Stimulated activated CD4-positive, alpha-beta T cell treated with anti-CD3 and anti-CD28 coated beads, Interleukin-12 subunit alpha, Interleukin-12 subunit beta, amount 100 ng/mL, for 48 hours (primary cell): Measurements from ENCODE around the gene SPG7.

ENCODE experiments used
- DNase-seq, 3 donors: peaks; one replicate each; pipeline ENCODE4 v3.0.0-alpha.2; 2020; ENCODE audit warnings: low read depth in 2 of 3, low spot score in 1 of 3

The SPG7 gene

DNA sequence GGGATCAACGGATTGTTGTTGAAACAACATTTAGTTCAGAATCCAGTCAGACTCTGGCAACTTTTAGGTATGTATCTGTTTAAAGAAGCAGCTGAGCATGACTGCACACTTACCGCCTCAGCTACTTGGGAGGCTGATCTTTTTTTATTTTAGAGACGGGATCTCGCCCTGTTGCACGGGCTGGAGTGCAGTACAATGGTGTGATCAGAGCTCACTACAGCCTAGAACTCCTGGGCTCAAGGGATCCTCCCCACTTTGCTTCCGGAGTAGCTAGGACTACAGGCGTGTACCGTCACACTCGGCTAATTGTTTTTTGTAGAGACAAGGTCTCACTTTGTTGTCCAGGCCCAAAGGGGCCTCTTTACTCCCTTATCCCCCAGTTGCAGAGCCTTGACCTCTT lies 2.3 kb downstream of the SPG7 start:
- no peak for DNase-seq

DNA sequence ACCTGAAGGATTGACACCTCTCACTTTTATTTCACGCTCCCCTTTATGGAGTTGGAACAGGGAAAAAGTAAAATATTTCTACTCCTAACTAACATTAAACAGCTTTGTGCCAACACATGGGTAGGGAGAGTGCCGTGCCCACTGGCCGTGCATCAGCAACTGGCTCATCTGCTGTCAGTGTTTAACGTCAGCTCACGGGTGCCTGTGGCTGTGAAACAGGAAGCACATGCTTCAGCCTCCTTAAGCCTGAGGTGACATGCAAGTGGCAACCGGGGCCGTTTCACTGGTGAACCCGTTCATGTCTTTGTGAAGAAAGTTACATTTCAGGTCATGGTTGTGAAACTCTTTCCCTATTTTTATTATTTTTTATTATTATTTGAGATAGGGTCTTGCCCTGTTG lies 3.2 kb downstream of the SPG7 start:
- DNase-seq, result no peak

- no peak for DNase-seq
Observed at GRCh38 chr16:89512453-89512852, 4.2 kb downstream of the SPG7 start.

GRCh38 chr16:89517128-89517527 lies 8.9 kb downstream of the SPG7 start:
- no peak for DNase-seq

- no peak for DNase-seq
Observed at GRCh38 chr16:89519881-89520280, 11.7 kb downstream of the SPG7 start.

DNA sequence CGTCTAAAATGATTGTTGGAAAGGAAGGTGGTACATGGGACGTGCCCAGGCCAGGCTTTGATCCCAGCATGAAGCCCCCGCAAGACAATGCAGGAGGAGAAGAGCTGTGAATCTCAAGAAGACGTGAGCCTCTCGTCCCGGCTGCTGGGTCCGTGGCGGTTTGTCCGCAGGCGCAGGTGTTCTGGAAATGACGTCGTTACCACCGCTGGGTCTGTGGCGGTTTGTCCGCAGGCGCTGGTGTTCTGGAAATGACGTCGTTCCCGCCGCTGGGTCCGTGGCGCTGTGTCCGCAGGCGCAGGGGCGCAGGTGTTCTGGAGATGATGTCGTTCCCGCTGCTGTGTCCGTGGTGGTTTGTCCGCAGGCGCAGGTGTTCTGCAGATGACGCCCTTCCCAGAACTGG lies 14.1 kb downstream of the SPG7 start:
- DNase-seq, result no peak

DNA sequence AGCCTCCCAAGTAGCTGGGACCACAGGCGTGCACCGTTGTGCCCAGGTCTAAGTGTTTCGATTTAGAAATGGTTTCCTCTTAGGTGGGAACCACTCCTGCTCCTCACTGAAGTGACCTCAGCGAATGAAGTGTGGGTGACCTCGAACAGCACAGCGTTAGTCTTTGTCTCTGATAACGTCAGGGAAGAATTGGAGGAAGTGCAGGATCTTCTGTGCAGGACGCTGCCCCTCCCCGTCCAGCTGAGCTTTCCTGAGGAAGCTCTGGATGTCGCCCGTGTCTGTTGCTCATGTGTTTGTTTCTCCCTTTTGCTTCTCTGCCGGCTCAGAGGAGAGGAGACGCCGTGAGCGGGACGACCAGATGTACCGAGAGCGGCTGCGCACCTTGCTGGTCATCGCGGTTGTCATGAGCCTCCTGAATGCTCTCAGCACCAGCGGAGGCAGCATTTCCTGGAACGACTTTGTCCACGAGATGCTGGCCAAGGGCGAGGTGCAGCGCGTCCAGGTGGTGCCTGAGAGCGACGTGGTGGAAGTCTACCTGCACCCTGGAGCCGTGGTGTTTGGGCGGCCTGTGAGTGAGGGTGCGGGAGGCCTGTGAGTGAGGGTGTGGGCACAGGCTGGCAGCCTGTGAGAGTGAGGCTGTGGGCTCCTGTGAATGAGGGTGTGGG lies 15.6 kb downstream of the SPG7 start:
- no peak for DNase-seq

DNA sequence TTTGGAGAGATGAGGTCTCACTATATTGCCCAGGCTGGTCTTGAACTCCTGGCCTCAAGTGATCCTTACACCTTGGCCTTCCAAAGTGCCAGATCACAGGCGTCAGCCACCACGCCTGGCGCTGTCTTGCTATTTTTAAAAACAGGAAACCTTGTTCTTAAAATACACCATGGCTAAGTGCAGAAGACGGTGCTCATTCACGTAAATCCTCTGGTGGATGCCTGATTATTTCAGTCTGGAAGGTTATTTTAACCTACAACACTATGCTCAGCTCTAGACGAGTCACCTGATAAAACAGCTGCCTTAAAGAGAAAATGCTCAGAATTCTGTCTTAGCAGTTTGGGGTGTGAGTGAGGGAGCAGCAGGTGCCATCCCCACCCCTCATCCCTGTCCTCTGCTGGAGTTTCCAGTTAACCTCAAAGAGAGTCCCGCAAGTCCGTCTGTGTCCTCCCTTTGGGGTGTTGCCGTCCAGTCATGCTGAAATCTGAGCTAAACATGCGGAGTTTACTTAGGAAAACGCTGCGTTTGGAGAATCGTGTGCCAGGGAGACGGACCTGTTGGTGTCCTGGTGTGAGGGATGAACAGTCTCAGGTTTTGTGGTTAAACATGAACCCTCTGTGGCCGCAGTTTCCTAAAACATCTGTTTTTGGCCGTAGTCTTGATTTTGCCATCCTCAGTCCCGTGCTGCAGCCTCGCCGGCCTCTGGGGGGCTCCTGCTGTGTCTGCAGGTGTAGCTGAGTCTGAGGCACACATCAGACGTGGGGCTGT lies 17.1 kb downstream of the SPG7 start:
- no peak for DNase-seq

GRCh38 chr16:89529097-89529496 lies 20.9 kb downstream of the SPG7 start:
- no peak for DNase-seq

DNA sequence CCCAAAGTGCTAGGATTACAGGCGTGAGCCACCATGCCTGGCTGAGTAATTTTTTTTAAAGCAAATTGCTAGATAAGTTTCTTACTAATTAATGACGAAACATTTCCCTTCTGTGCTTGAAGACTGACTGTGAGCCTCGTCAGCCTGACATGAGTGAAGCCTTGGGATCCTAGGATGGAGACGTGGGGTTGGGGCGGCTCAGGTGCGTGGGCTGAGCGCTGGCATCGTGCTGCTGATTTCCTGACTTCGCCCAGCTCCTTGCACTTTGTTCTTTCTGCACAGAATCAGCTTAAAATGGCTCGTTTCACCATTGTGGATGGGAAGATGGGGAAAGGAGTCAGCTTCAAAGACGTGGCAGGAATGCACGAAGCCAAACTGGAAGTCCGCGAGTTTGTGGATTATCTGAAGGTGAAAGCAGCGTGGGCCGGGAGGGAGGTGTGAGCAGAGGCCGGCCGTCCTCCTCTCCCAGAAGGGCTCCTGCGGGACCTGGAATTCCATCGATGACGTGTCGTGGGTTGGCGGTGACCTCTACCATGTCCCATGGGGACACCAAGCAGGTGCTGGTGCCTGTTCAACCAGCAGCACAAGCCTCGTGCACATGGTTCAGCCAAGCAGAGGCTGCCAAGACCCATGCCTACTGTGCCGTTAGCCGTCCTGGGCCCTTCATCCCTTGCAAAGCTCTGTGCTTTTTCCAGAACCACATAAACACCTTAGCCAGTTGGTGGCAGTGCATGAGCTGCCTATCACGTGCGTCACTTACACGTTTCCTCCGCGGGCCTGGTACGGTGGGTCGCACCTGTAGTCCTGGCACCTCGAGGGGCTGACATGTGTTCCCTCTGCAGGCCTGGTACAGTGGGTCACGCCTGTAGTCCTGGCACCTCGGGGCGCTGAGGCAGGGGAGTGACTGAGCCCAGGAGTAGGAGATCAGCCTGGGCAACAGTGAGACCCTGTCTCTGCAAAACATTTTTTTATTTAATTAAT lies 22.5 kb downstream of the SPG7 start:
- no peak for DNase-seq

- no peak for DNase-seq
Observed at GRCh38 chr16:89531821-89532526, 23.8 kb downstream of the SPG7 start.

- DNase-seq, result no peak
Observed at GRCh38 chr16:89534252-89534756, 26.1 kb downstream of the SPG7 start.

GRCh38 chr16:89536371-89536770 lies 28.2 kb downstream of the SPG7 start:
- no peak for DNase-seq

- no peak for DNase-seq
Observed at GRCh38 chr16:89536886-89537548, 28.8 kb downstream of the SPG7 start.

DNA sequence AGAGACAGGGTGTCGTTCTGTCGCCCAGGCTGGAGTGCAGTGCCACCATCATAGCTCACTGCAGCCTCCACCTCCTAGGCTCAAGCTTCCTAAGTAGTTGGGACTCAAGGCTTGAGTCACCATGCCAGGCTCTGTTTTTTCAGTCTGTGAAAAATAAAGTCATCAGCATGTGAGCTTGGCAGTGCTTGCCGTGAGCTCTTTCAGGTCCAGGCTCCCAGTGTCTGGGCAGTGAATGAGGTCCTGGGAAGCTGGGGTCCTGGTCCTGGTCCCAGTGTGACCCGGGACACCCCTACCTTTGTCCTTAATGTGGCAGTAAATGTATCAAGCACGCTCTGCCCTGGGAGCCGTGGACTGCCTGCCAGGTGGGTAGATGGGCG lies 29.3 kb downstream of the SPG7 start:
- DNase-seq, result no peak

DNA sequence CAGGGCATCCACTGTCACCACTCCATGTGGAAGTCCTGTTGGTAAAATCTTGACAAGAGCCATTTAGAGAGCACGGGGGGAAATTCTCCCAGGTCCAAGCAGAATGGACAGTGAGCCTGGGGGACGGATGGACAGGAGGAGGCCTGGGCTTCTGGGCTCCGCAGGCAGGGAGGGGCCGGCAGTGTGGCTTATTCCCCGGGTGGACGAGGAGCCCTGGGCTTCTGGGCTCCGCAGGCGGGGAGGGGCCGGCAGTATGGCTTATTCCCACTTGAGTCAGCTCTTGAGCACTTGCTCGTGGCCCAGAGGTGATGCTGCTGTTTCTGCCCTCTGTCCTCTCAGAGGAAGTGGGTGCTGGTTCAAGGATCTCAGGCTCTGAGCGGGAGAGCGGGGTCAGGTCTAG lies 30.1 kb downstream of the SPG7 start:
- no peak for DNase-seq

GRCh38 chr16:89540557-89540956 lies 32.4 kb downstream of the SPG7 start:
- no peak for DNase-seq

GRCh38 chr16:89541792-89542191 lies 33.6 kb downstream of the SPG7 start:
- no peak for DNase-seq

DNA sequence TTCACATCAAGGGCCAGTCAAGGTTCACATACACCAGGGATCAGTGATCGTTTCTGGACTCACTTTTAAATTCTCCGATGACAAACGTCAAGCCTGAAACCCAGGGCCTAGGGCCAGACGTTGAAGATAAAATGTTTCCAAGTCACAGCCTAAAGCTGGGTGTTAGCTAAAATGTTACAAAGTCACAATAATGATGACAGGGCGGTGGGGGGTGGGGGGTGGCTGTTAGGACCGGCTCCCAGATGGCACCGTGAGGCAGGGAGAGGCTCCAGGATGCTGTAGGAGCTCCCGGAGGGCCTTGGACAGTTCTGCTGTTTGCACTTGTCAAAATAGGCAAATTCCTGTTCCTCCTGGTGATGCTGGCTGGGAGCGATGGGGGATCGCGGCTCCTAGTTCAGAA lies 35.9 kb downstream of the SPG7 start:
- no peak for DNase-seq

GRCh38 chr16:89544713-89545043 lies 36.5 kb downstream of the SPG7 start:
- no peak for DNase-seq
